22Rv1 (cell line): Measurements from ENCODE around the gene SYT7.

Experiments
- CTCF ChIP-seq: fragments of 450-650 bp; IDR thresholded peaks from 2 replicates; pipeline ENCODE4 v1.5.1; 2017; ENCODE audit warnings: mild to moderate bottlenecking
- ZFX ChIP-seq: fragments of 450-650 bp; IDR thresholded peaks from 2 replicates; pipeline ENCODE4 v1.6.1; 2017; ENCODE audit warnings: antibody characterized with exemption, borderline replicate concordance

- no peak for TF ChIP-seq CTCF
- no peak for TF ChIP-seq ZFX
Measured at GRCh38 chr11:61613051-61613450, 32.2 kb upstream of the SYT7 start.
